HCT116 (cell line): ENCODE results near the gene CXCL13.

Experiments used
- JUND ChIP-seq: IDR thresholded peaks from 2 replicates; pipeline ENCODE4 v1.6.1; 2012
- POLR2AphosphoS5 ChIP-seq: IDR thresholded peaks from 2 replicates; pipeline ENCODE4 v1.6.1; 2011; ENCODE audit warnings: mild to moderate bottlenecking, low read depth, low read length, moderate library complexity
- SP1 ChIP-seq: IDR thresholded peaks from 2 replicates; pipeline ENCODE4 v1.6.1; 2012; ENCODE audit warnings: low read depth
- TF ChIP-seq, protein P1 (sequence below), 3 experiments: fragments of 200-600 bp in 1 of 3; sonication (generic) in 1 of 3; IDR thresholded peaks in 2 of 3; conservative IDR thresholded peaks in 1 of 3; 2 replicates each; pipeline ENCODE4 v1.5.1; 2012 to 2017; ENCODE audit warnings: low read depth in 2 of 3, low read length in 2 of 3, antibody characterized with exemption in 1 of 3, borderline replicate concordance in 1 of 3, control low read depth in 1 of 3, mild to moderate bottlenecking in 1 of 3, mixed read lengths in 1 of 3, mixed run types in 1 of 3, moderate library complexity in 1 of 3; ENCODE audit not compliant: insufficient read depth in 1 of 3

DNA sequence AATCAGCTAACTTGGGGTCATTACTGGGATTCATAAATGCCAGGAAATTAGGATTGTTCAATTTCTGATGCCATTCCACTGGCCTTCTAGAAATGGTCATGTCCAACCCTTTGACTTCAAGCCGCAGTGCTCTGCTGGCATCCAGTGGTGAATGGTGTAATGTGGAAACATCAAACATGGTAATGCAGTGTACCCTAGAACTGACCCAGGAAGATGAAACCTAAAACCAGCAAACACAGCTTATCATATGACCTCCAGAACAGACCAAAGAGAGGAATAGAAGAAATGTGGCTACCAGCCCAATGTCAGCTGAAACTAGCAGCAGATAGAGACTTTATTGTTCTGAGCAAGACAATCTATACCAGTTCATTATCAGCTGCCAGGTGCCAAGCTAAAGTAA lies 13.8 kb downstream of the CXCL13 start:
- TF ChIP-seq SP1 (no peak), JUND (no peak), POLR2AphosphoS5 (no peak)
- TF ChIP-seq, protein P1, sequence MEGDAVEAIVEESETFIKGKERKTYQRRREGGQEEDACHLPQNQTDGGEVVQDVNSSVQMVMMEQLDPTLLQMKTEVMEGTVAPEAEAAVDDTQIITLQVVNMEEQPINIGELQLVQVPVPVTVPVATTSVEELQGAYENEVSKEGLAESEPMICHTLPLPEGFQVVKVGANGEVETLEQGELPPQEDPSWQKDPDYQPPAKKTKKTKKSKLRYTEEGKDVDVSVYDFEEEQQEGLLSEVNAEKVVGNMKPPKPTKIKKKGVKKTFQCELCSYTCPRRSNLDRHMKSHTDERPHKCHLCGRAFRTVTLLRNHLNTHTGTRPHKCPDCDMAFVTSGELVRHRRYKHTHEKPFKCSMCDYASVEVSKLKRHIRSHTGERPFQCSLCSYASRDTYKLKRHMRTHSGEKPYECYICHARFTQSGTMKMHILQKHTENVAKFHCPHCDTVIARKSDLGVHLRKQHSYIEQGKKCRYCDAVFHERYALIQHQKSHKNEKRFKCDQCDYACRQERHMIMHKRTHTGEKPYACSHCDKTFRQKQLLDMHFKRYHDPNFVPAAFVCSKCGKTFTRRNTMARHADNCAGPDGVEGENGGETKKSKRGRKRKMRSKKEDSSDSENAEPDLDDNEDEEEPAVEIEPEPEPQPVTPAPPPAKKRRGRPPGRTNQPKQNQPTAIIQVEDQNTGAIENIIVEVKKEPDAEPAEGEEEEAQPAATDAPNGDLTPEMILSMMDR (IDR thresholded peaks at IDR 0.05 in 2 of 3, conservative IDR thresholded peaks at IDR 0.05 in 1 of 3; ENCODE audit: borderline replicate concordance in 1 of 3, insufficient read depth in 1 of 3, low read depth in 2 of 3, low read length in 2 of 3) = no peak
